ENCODE measurements around the gene CLCN6. TPM values are rescaled to one million over a fixed set of nuclear protein-coding genes. Genes with fewer than 3 reads are reported as not detected.

Gene CLCN6
- total RNA-seq, 4 donors from 2014 or later, result 4.2 to 13.5 (median 9.9) TPM

DNA sequence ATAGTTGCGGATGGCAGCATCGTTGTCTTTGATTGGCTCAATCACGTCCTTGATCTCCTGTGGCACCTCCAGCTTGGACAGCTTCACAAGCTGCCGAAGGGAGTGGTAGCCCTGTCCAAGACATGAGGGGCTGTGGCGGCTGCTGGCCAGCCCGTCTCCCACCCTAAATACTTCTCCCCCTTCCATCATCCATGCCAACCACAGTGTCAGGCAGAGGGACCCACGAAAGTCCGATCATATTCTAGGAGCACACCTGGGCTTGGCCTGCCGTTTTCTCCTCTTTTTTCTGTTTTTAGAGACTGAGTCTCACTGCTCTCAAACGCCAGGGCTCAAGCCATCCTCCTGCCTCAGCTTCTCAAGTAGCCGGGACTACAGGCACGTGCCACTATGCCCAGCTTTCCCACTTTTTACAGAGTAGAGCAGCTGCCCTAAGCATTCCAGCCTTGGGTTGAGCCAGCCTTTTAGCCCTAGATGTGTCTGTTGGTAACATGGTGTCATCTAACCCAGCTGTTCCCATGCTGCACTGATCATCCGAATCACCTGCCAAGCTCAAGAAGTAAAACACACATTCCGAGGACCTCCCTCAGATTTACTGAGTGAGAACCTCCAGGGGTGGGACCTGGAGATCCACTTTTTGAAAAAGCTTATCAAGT, 10.6 kb upstream of the CLCN6 start:
- TF ChIP-seq, protein P1, sequence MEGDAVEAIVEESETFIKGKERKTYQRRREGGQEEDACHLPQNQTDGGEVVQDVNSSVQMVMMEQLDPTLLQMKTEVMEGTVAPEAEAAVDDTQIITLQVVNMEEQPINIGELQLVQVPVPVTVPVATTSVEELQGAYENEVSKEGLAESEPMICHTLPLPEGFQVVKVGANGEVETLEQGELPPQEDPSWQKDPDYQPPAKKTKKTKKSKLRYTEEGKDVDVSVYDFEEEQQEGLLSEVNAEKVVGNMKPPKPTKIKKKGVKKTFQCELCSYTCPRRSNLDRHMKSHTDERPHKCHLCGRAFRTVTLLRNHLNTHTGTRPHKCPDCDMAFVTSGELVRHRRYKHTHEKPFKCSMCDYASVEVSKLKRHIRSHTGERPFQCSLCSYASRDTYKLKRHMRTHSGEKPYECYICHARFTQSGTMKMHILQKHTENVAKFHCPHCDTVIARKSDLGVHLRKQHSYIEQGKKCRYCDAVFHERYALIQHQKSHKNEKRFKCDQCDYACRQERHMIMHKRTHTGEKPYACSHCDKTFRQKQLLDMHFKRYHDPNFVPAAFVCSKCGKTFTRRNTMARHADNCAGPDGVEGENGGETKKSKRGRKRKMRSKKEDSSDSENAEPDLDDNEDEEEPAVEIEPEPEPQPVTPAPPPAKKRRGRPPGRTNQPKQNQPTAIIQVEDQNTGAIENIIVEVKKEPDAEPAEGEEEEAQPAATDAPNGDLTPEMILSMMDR (IDR thresholded peaks at IDR 0.05), result no peak
- no peak for TF ChIP-seq POLR2A (IDR thresholded peaks at IDR 0.05)
- Histone ChIP-seq H3K9me3 (no peaks in the 10 kb centered on the region), H3K27me3 (no peaks in the 10 kb centered on the region), H3K4me3 (no peak overlapping the region), H3K27ac (no peak overlapping the region), H3K4me1 (peaks cover 13 to 46% (median 28%) of the 10 kb centered on the region in 3 donors), H3K36me3 (peaks cover 29 to 76% (median 36%) of the 10 kb centered on the region in 3 donors)
- intact Hi-C loops (cut with DNase I), result no loop called here
- no peak for DNase-seq
- WGBS, 2 donors, result 80 to 83% methylated on average over 11 to 14 of the region's 14 CpGs

DNA sequence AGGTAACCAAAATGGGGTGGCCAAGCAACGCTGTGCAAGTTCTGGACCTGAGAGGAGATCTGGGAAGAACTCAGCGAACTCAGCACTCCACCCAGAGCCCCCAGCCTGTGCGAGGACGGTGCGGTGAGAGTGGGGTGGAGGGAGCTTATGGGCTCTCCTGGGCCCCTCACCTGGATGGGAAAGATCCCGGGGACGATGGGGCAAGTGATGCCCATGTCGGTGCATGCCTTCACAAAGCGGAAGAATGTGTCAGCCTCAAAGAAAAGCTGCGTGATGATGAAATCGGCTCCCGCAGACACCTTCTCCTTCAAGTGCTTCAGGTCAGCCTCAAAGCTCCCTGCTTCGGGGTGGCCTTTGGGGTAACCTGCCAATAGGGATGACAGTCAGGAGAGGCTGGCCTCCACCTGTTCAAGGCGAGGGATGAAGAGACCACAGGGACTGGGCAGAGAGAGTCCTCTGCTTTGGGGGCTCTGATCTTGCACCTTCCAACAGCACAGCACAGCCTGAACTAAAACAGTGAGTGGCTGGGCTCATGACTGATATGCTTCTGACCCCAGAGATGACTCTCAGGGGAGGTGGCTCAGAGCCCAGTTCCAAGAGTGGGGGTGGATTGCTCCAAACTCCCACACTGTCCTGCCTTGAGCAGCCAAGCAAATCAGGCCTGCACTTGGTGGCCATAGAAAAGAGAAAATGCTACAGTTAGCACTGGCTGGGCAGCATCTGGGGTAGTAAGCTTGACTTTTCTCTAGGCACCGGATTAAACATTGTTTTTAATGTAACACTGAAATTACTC, 9.8 kb upstream of the CLCN6 start:
- Histone ChIP-seq H3K4me3 (no peak overlapping the region), H3K4me1 (peaks cover 5 to 46% (median 19%) of the 10 kb centered on the region in 3 donors), H3K27me3 (no peaks in the 10 kb centered on the region), H3K9me3 (no peaks in the 10 kb centered on the region), H3K36me3 (peaks cover 37 to 85% (median 38%) of the 10 kb centered on the region in 3 donors), H3K27ac (peak overlapping the region in 3 of 4 donors; percentile 5 to 44 (median 34))
- 74 to 78% methylated on average over 13 to 14 of the region's 15 CpGs for WGBS, 2 donors
- DNase-seq, result no peak
- TF ChIP-seq POLR2A (IDR thresholded peaks at IDR 0.05), result no peak
- TF ChIP-seq, protein P1 (IDR thresholded peaks at IDR 0.05), result no peak
- intact Hi-C loops (cut with DNase I), result no loop called here

DNA sequence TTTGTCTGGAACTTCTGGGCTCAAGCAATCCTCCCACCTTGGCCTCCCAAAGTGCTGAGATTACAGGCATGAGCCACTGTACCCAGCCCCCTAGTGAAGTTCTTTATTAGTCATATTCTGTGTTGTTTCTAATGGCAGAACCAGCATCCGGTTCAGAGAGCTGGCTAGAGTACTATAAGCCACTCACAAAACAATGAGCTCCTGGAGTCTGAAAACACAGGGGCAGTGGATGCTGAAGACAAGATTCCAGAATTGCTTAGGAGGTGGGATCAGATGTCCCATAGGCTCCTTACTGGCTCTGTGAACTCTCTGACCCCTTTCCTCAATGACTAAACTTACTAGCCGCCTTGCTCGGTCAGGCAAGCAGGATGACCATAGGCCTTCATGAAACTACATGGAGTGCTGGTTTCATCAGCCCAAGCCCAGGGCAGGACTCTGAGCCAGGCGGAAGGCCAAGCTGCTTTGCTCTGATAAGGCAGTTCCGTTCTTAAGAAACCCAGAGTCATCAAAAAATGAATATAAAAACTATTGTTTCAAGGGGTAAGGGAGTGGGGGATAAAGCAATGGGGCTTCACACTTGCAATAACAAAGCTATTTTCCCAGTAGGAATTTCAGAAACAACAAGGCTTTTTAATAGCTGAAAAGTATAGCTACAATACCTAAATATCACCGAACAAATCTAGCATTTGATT, 8.3 kb upstream of the CLCN6 start:
- no peak for DNase-seq
- intact Hi-C loops (cut with DNase I), result no loop called here
- TF ChIP-seq POLR2A (IDR thresholded peaks at IDR 0.05), result no peak
- TF ChIP-seq, protein P1 (IDR thresholded peaks at IDR 0.05), result no peak
- WGBS, 2 donors, result 71 to 95% methylated on average over 4 to 6 of the region's 6 CpGs
- peak overlapping the region in 1 of 4 donors; percentile 44 for H3K27ac ChIP-seq
- H3K4me3 ChIP-seq, result no peak overlapping the region
- no peaks in the 10 kb centered on the region for H3K27me3 ChIP-seq
- no peaks in the 10 kb centered on the region for H3K9me3 ChIP-seq
- H3K36me3 ChIP-seq, result peaks cover 30 to 83% (median 40%) of the 10 kb centered on the region in 3 donors
- H3K4me1 ChIP-seq, result peaks cover 0 to 46% (median 16%) of the 10 kb centered on the region in 3 donors

DNA sequence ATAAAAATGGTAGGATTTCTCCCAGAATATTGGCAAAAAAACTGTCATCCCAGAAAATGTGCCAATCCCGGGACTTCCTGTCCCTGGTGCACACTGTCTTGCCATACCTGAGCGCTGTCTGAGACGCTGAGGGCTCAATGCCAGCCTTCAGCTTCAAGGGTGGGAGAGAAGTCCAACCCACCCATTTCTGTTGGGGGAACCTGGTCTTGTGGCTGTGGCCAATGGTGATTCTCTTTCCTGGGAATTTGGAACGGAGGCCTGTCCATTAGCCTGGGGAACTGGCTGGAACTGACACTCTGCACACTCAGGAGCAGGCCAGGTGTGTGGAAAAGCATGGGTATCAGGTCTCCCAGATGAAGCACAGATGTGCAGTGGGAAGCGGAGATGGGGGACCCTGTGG, 6.9 kb upstream of the CLCN6 start:
- TF ChIP-seq, protein P1 (IDR thresholded peaks at IDR 0.05), result no peak
- TF ChIP-seq POLR2A (IDR thresholded peaks at IDR 0.05), result no peak
- Histone ChIP-seq H3K27ac (no peak overlapping the region), H3K4me1 (peaks cover 13 to 58% (median 28%) of the 10 kb centered on the region in 3 donors), H3K4me3 (no peak overlapping the region), H3K9me3 (no peaks in the 10 kb centered on the region), H3K36me3 (peaks cover 23 to 71% (median 35%) of the 10 kb centered on the region in 3 donors), H3K27me3 (no peaks in the 10 kb centered on the region)
- intact Hi-C loops (cut with DNase I), result no loop called here
- WGBS, 2 donors, result 89 to 100% methylated on average over 3 to 4 of the region's 5 CpGs
- DNase-seq, result no peak
